ENCODE results near the gene RPTOR.

Gene RPTOR

GRCh38 chr17:80938556-80938955, 393.9 kb downstream of the RPTOR start:
- H3K9ac ChIP-seq (ENCODE audit: low read length) = no peak overlapping the region
- no peak overlapping the region for H4K8ac ChIP-seq (ENCODE audit: low read depth, low read length)
- H3K27me3 ChIP-seq (ENCODE audit: insufficient read depth, low read length, poor library complexity) = no peaks in the 10 kb centered on the region
- no peak overlapping the region for H2AK5ac ChIP-seq (ENCODE audit: low read length)
- DNase-seq = no peak
- no peak overlapping the region for H2BK15ac ChIP-seq (replicated peaks; ENCODE audit: low read depth)
- H3K18ac ChIP-seq (ENCODE audit: low read length) = no peak overlapping the region
- no peak overlapping the region for H2BK5ac ChIP-seq (ENCODE audit: low read length)
- H3K4ac ChIP-seq (ENCODE audit: low read depth, low read length) = no peak overlapping the region
- no peaks in the 10 kb centered on the region for H3K36me3 ChIP-seq (ENCODE audit: control insufficient read depth, insufficient read depth, low read length)
- H3K23ac ChIP-seq (ENCODE audit: low read length) = no peak overlapping the region
- H3K79me2 ChIP-seq (ENCODE audit: control insufficient read depth, insufficient read depth, low read length) = no peaks in the 10 kb centered on the region
- H3K4me2 ChIP-seq (ENCODE audit: low read length) = no peak overlapping the region
- no peak overlapping the region for H3K56ac ChIP-seq (ENCODE audit: low read length)
- H3K4me1 ChIP-seq (ENCODE audit: control insufficient read depth, low read depth, low read length) = no peaks in the 10 kb centered on the region
- WGBS (ENCODE audit: extremely low coverage, insufficient coverage, low lambda C conversion rate) = no CpG with 5 or more reads among the region's 12 CpGs
- H3K4me3 ChIP-seq (ENCODE audit: low read length) = no peak overlapping the region
- no peak overlapping the region for H2BK120ac ChIP-seq (ENCODE audit: low read depth, low read length)
- H3K27ac ChIP-seq (ENCODE audit: low read depth, low read length) = no peak overlapping the region
- no peaks in the 10 kb centered on the region for H3K79me1 ChIP-seq (ENCODE audit: low read length)
- H4K5ac ChIP-seq (ENCODE audit: low read length) = no peak overlapping the region

DNA sequence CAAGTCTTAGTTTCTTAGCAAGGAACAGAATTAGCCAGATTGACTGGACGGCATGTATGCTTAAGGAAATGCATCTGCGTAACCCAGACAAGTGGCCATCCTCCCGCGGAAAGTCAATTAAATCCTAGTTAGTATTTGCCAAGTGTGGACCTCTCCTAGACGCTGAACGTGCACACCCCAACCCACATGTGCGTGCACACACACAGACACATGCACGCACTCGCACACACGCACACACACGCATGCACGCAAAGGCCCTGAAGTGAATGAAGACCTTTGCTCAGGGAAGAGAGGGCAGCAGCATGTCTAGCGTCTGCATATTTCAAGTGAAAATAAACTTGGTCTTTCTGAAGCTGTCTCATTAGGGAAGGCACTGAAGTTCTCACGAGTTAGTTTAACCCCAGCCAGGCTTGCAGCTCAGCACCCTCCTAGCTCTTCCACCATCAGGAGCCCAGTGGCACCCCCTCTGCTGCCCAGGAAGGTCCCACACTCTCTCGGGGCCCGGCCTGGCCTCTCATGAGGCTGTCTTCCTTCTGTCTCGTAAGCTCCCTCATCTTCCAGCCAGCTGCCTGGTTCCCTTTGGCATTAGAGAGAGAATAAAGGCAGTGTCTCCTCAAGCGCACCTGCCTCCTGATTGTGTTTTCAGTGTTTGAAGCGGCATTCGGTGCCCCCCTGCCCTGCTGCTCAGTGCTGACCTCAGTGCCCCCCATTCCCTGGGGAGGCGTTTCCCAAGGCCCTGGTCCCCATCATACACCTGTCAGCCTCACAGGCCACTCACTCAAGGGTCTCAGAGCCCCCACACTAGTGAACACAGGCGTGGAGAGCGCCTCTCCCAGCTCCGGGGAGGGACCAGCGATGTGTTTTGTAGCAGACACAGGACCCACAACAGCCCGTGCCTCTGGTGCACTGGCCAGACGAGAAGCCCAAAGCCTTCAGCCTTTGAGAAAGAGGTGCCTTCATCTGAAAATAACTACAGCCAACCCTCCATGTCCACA, 394.8 kb downstream of the RPTOR start:
- no peak overlapping the region for H3K23ac ChIP-seq (ENCODE audit: low read length)
- no peak overlapping the region for H3K4me2 ChIP-seq (ENCODE audit: low read length)
- DNase-seq = no peak
- H3K4me3 ChIP-seq (ENCODE audit: low read length) = no peak overlapping the region
- no peak overlapping the region for H3K4ac ChIP-seq (ENCODE audit: low read depth, low read length)
- no peak overlapping the region for H3K56ac ChIP-seq (ENCODE audit: low read length)
- no peak overlapping the region for H2BK15ac ChIP-seq (replicated peaks; ENCODE audit: low read depth)
- no peak overlapping the region for H3K27ac ChIP-seq (ENCODE audit: low read depth, low read length)
- H3K27me3 ChIP-seq (ENCODE audit: insufficient read depth, low read length, poor library complexity) = no peaks in the 10 kb centered on the region
- no peaks in the 10 kb centered on the region for H3K4me1 ChIP-seq (ENCODE audit: control insufficient read depth, low read depth, low read length)
- no peak overlapping the region for H3K18ac ChIP-seq (ENCODE audit: low read length)
- no peaks in the 10 kb centered on the region for H3K79me1 ChIP-seq (ENCODE audit: low read length)
- no peaks in the 10 kb centered on the region for H3K79me2 ChIP-seq (ENCODE audit: control insufficient read depth, insufficient read depth, low read length)
- WGBS (ENCODE audit: extremely low coverage, insufficient coverage, low lambda C conversion rate) = no CpG with 5 or more reads among the region's 27 CpGs
- no peak overlapping the region for H2BK120ac ChIP-seq (ENCODE audit: low read depth, low read length)
- no peak overlapping the region for H3K9ac ChIP-seq (ENCODE audit: low read length)
- H4K8ac ChIP-seq (ENCODE audit: low read depth, low read length) = no peak overlapping the region
- H2BK5ac ChIP-seq (ENCODE audit: low read length) = no peak overlapping the region
- no peak overlapping the region for H2AK5ac ChIP-seq (ENCODE audit: low read length)
- H3K36me3 ChIP-seq (ENCODE audit: control insufficient read depth, insufficient read depth, low read length) = no peaks in the 10 kb centered on the region
- H4K5ac ChIP-seq (ENCODE audit: low read length) = no peak overlapping the region

- H3K18ac ChIP-seq (ENCODE audit: low read length) = no peak overlapping the region
- H3K4me1 ChIP-seq (ENCODE audit: control insufficient read depth, low read depth, low read length) = no peaks in the 10 kb centered on the region
- no peak overlapping the region for H3K4me2 ChIP-seq (ENCODE audit: low read length)
- no peak overlapping the region for H4K8ac ChIP-seq (ENCODE audit: low read depth, low read length)
- no peak overlapping the region for H2BK15ac ChIP-seq (replicated peaks; ENCODE audit: low read depth)
- H2AK5ac ChIP-seq (ENCODE audit: low read length) = no peak overlapping the region
- no peak overlapping the region for H4K5ac ChIP-seq (ENCODE audit: low read length)
- no peak overlapping the region for H3K23ac ChIP-seq (ENCODE audit: low read length)
- H3K4ac ChIP-seq (ENCODE audit: low read depth, low read length) = no peak overlapping the region
- DNase-seq = no peak
- H3K9ac ChIP-seq (ENCODE audit: low read length) = no peak overlapping the region
- no peaks in the 10 kb centered on the region for H3K79me2 ChIP-seq (ENCODE audit: control insufficient read depth, insufficient read depth, low read length)
- no peak overlapping the region for H2BK5ac ChIP-seq (ENCODE audit: low read length)
- no peak overlapping the region for H3K56ac ChIP-seq (ENCODE audit: low read length)
- H3K79me1 ChIP-seq (ENCODE audit: low read length) = no peaks in the 10 kb centered on the region
- no peak overlapping the region for H3K4me3 ChIP-seq (ENCODE audit: low read length)
- WGBS (ENCODE audit: extremely low coverage, insufficient coverage, low lambda C conversion rate) = no CpG with 5 or more reads among the region's 38 CpGs
- no peaks in the 10 kb centered on the region for H3K36me3 ChIP-seq (ENCODE audit: control insufficient read depth, insufficient read depth, low read length)
- H2BK120ac ChIP-seq (ENCODE audit: low read depth, low read length) = no peak overlapping the region
- H3K27me3 ChIP-seq (ENCODE audit: insufficient read depth, low read length, poor library complexity) = no peaks in the 10 kb centered on the region
- no peak overlapping the region for H3K27ac ChIP-seq (ENCODE audit: low read depth, low read length)
Measured at GRCh38 chr17:80940171-80941123, 395.8 kb downstream of the RPTOR start.

- DNase-seq = no peak
- H3K18ac ChIP-seq (ENCODE audit: low read length) = no peak overlapping the region
- H3K9ac ChIP-seq (ENCODE audit: low read length) = no peak overlapping the region
- H4K5ac ChIP-seq (ENCODE audit: low read length) = no peak overlapping the region
- no peak overlapping the region for H3K27ac ChIP-seq (ENCODE audit: low read depth, low read length)
- no peak overlapping the region for H3K56ac ChIP-seq (ENCODE audit: low read length)
- H3K79me2 ChIP-seq (ENCODE audit: control insufficient read depth, insufficient read depth, low read length) = no peaks in the 10 kb centered on the region
- no peak overlapping the region for H3K4me2 ChIP-seq (ENCODE audit: low read length)
- no peak overlapping the region for H3K4ac ChIP-seq (ENCODE audit: low read depth, low read length)
- no peak overlapping the region for H4K8ac ChIP-seq (ENCODE audit: low read depth, low read length)
- no peak overlapping the region for H3K23ac ChIP-seq (ENCODE audit: low read length)
- WGBS (ENCODE audit: extremely low coverage, insufficient coverage, low lambda C conversion rate) = no CpG with 5 or more reads among the region's 12 CpGs
- no peaks in the 10 kb centered on the region for H3K79me1 ChIP-seq (ENCODE audit: low read length)
- no peak overlapping the region for H2BK15ac ChIP-seq (replicated peaks; ENCODE audit: low read depth)
- H3K4me3 ChIP-seq (ENCODE audit: low read length) = no peak overlapping the region
- no peaks in the 10 kb centered on the region for H3K4me1 ChIP-seq (ENCODE audit: control insufficient read depth, low read depth, low read length)
- H2AK5ac ChIP-seq (ENCODE audit: low read length) = no peak overlapping the region
- H3K36me3 ChIP-seq (ENCODE audit: control insufficient read depth, insufficient read depth, low read length) = no peaks in the 10 kb centered on the region
- H2BK120ac ChIP-seq (ENCODE audit: low read depth, low read length) = no peak overlapping the region
- H2BK5ac ChIP-seq (ENCODE audit: low read length) = no peak overlapping the region
- no peaks in the 10 kb centered on the region for H3K27me3 ChIP-seq (ENCODE audit: insufficient read depth, low read length, poor library complexity)
Measured at GRCh38 chr17:80941171-80941570, 396.5 kb downstream of the RPTOR start.

GRCh38 chr17:80941743-80942422, 397.2 kb downstream of the RPTOR start:
- Histone ChIP-seq H3K23ac (ENCODE audit: low read length) (no peak overlapping the region), H3K79me2 (ENCODE audit: control insufficient read depth, insufficient read depth, low read length) (no peaks in the 10 kb centered on the region), H3K18ac (ENCODE audit: low read length) (no peak overlapping the region), H3K56ac (ENCODE audit: low read length) (no peak overlapping the region), H2BK5ac (ENCODE audit: low read length) (no peak overlapping the region), H3K27ac (ENCODE audit: low read depth, low read length) (no peak overlapping the region), H3K27me3 (ENCODE audit: insufficient read depth, low read length, poor library complexity) (no peaks in the 10 kb centered on the region), H3K4me2 (ENCODE audit: low read length) (no peak overlapping the region), H2AK5ac (ENCODE audit: low read length) (no peak overlapping the region), H2BK15ac (replicated peaks; ENCODE audit: low read depth) (no peak overlapping the region), H4K5ac (ENCODE audit: low read length) (no peak overlapping the region), H4K8ac (ENCODE audit: low read depth, low read length) (no peak overlapping the region), H3K9ac (ENCODE audit: low read length) (no peak overlapping the region), H3K4me1 (ENCODE audit: control insufficient read depth, low read depth, low read length) (no peaks in the 10 kb centered on the region), H3K79me1 (ENCODE audit: low read length) (no peaks in the 10 kb centered on the region), H3K4me3 (ENCODE audit: low read length) (no peak overlapping the region), H2BK120ac (ENCODE audit: low read depth, low read length) (no peak overlapping the region), H3K36me3 (ENCODE audit: control insufficient read depth, insufficient read depth, low read length) (no peaks in the 10 kb centered on the region), H3K4ac (ENCODE audit: low read depth, low read length) (no peak overlapping the region)
- no peak for DNase-seq
- no CpG with 5 or more reads among the region's 33 CpGs for WGBS (ENCODE audit: extremely low coverage, insufficient coverage, low lambda C conversion rate)

Measured in mesendoderm (in vitro differentiated cells).